Activated T-cell treated with anti-CD3 and anti-CD28 coated beads, Interleukin-2, amount 50 U/mL, for 1 hour (primary cell): ENCODE results near the gene STRIP2.
A peak's percentile ranks its signal among the peaks of the same experiment; 100 is the strongest.
"Not testable (repeated sequence)": the region's sequence is repeated elsewhere in the genome, so short reads cannot be mapped to it uniquely, and the experiment has no call there.

Source experiments
- DNase-seq: peaks from one replicate; pipeline ENCODE4 v3.0.0-alpha.2; 2020

Gene STRIP2

GRCh38 chr7:129499999-129500398 lies 65.8 kb downstream of the STRIP2 start:
- DNase-seq, result no peak

- DNase-seq, result peak; percentile 92
Observed at GRCh38 chr7:129501760-129502707, 67.8 kb downstream of the STRIP2 start, which contains the start of gene SMKR1. Gene SMKR1, plus strand, starts transcription at chr7:129502531. Its CDS starts 294 bp downstream, at chr7:129502825.

GRCh38 chr7:129502708-129503685 lies 68.8 kb downstream of the STRIP2 start:
- DNase-seq, result no peak

GRCh38 chr7:129503725-129504124 lies 69.5 kb downstream of the STRIP2 start:
- DNase-seq, result no peak

- no peak for DNase-seq
Observed at GRCh38 chr7:129512192-129512591, 78.0 kb downstream of the STRIP2 start.

GRCh38 chr7:129513546-129513945 lies 79.3 kb downstream of the STRIP2 start:
- DNase-seq, result no peak

- DNase-seq, result no peak
Observed at GRCh38 chr7:129514683-129515082, 80.5 kb downstream of the STRIP2 start.

- DNase-seq, result no peak
Observed at GRCh38 chr7:129515381-129515780, 81.1 kb downstream of the STRIP2 start.

GRCh38 chr7:129517931-129518330 lies 83.7 kb downstream of the STRIP2 start:
- no peak for DNase-seq

- no peak for DNase-seq
Observed at GRCh38 chr7:129519464-129519863, 85.2 kb downstream of the STRIP2 start.

- DNase-seq, result no peak
Observed at GRCh38 chr7:129522088-129522970, 88.1 kb downstream of the STRIP2 start.

- no peak for DNase-seq
Observed at GRCh38 chr7:129522971-129523340, 88.7 kb downstream of the STRIP2 start.

GRCh38 chr7:129523924-129524323 lies 89.7 kb downstream of the STRIP2 start:
- no peak for DNase-seq

- not testable (repeated sequence) for DNase-seq
Observed at GRCh38 chr7:129524405-129524804, 90.2 kb downstream of the STRIP2 start.

GRCh38 chr7:129525225-129525862 lies 91.1 kb downstream of the STRIP2 start:
- no peak for DNase-seq

- no peak for DNase-seq
Observed at GRCh38 chr7:129529643-129530042, 95.4 kb downstream of the STRIP2 start.

GRCh38 chr7:129530795-129531391 lies 96.7 kb downstream of the STRIP2 start:
- no peak for DNase-seq

- no peak for DNase-seq
Observed at GRCh38 chr7:129531721-129532120, 97.5 kb downstream of the STRIP2 start.

- DNase-seq, result no peak
Observed at GRCh38 chr7:129532375-129532774, 98.1 kb downstream of the STRIP2 start.

- DNase-seq, result not testable (repeated sequence)
Observed at GRCh38 chr7:129534558-129535274, 100.5 kb downstream of the STRIP2 start.

GRCh38 chr7:129535896-129536295 lies 101.7 kb downstream of the STRIP2 start:
- DNase-seq, result no peak
